HCT116 (cell line): ENCODE data around the gene RSL1D1.

Experiments used
- ELF1 ChIP-seq: IDR thresholded peaks from 2 replicates; pipeline ENCODE4 v1.6.1; 2012; ENCODE audit warnings: low read depth, borderline replicate concordance
- EZH2 ChIP-seq: fragments of 200-600 bp; sonication (generic); IDR thresholded peaks from 2 replicates; pipeline ENCODE4 v1.6.1; 2017; ENCODE audit warnings: antibody characterized with exemption, mixed run types
- FOSL1 ChIP-seq: IDR thresholded peaks from 2 replicates; pipeline ENCODE4 v1.6.1; 2012; ENCODE audit warnings: low read depth
- TF ChIP-seq, protein P1 (sequence below), 3 experiments: fragments of 200-600 bp in 1 of 3; sonication (generic) in 1 of 3; IDR thresholded peaks in 2 of 3; conservative IDR thresholded peaks in 1 of 3; 2 replicates each; pipeline ENCODE4 v1.5.1; 2012 to 2017; ENCODE audit warnings: low read depth in 2 of 3, low read length in 2 of 3, antibody characterized with exemption in 1 of 3, borderline replicate concordance in 1 of 3, control low read depth in 1 of 3, mild to moderate bottlenecking in 1 of 3, mixed read lengths in 1 of 3, mixed run types in 1 of 3, moderate library complexity in 1 of 3; ENCODE audit not compliant: insufficient read depth in 1 of 3
- TF ChIP-seq, protein P2 (sequence below): IDR thresholded peaks from 2 replicates; pipeline ENCODE4 v1.6.1; 2011; ENCODE audit warnings: mild to moderate bottlenecking, low read length, moderate library complexity; ENCODE audit not compliant: insufficient replicate concordance; ENCODE audit errors: extremely low read depth

DNA sequence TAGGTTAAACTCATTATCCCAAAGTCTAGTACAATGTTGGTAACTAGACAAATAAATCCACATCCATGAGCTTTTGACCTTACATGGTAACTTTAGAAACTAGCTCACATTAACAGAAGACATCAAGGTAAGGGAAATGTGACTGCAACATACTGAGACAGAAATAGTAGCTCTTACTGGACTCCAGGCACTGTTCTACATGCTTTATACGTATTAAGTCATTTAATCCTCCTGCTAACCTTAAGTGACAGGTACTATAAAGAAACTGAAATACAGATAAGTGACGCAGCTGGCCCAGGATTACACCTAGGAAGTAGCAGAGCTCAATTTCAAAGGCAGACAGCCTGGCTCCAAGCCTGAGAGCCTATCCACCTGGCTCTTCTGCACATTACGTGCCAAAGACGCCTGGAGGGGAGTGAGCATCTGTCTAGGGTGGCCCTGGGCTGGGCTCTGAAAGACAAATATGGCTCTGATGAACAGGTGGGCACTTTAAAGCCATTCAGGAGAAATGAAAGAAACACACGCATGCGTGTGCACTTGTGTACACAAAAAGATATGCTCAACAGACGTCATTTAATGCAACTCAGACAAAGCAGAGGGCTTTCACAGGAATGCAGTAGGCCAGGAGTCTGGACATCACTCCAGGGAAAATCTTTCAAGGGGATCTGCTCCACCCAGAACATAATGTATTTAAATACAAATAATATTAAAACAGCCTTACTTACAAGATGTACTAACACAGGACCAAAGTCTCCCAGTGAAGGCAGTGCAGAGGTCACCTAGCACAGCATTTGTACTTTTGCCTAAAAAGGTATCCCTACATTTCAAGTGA lies 58.7 kb downstream of the RSL1D1 start:
- TF ChIP-seq, protein P1, sequence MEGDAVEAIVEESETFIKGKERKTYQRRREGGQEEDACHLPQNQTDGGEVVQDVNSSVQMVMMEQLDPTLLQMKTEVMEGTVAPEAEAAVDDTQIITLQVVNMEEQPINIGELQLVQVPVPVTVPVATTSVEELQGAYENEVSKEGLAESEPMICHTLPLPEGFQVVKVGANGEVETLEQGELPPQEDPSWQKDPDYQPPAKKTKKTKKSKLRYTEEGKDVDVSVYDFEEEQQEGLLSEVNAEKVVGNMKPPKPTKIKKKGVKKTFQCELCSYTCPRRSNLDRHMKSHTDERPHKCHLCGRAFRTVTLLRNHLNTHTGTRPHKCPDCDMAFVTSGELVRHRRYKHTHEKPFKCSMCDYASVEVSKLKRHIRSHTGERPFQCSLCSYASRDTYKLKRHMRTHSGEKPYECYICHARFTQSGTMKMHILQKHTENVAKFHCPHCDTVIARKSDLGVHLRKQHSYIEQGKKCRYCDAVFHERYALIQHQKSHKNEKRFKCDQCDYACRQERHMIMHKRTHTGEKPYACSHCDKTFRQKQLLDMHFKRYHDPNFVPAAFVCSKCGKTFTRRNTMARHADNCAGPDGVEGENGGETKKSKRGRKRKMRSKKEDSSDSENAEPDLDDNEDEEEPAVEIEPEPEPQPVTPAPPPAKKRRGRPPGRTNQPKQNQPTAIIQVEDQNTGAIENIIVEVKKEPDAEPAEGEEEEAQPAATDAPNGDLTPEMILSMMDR (IDR thresholded peaks at IDR 0.05 in 2 of 3, conservative IDR thresholded peaks at IDR 0.05 in 1 of 3; ENCODE audit: borderline replicate concordance in 1 of 3, insufficient read depth in 1 of 3, low read depth in 2 of 3, low read length in 2 of 3): no peak
- no peak for TF ChIP-seq FOSL1
- no peak for TF ChIP-seq EZH2
- no peak for TF ChIP-seq ELF1
- TF ChIP-seq, protein P2, sequence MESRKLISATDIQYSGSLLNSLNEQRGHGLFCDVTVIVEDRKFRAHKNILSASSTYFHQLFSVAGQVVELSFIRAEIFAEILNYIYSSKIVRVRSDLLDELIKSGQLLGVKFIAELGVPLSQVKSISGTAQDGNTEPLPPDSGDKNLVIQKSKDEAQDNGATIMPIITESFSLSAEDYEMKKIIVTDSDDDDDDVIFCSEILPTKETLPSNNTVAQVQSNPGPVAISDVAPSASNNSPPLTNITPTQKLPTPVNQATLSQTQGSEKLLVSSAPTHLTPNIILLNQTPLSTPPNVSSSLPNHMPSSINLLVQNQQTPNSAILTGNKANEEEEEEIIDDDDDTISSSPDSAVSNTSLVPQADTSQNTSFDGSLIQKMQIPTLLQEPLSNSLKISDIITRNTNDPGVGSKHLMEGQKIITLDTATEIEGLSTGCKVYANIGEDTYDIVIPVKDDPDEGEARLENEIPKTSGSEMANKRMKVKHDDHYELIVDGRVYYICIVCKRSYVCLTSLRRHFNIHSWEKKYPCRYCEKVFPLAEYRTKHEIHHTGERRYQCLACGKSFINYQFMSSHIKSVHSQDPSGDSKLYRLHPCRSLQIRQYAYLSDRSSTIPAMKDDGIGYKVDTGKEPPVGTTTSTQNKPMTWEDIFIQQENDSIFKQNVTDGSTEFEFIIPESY: no peak
